Keratinocyte (primary cell): Measurements from ENCODE around the gene ERMP1.

Experiments
- CTCF ChIP-seq, 3 experiments: IDR thresholded peaks in 1 of 3; conservative IDR thresholded peaks in 1 of 3; optimal IDR thresholded peaks in 1 of 3; 2 replicates in 2 of 3; 3 replicates in 1 of 3; pipeline versions ENCODE3 to v1.5.1; 2011; ENCODE audit warnings: low read length in 3 of 3, mild to moderate bottlenecking in 3 of 3, moderate library complexity in 2 of 3, control low read depth in 1 of 3, inconsistent platforms in 1 of 3; ENCODE audit not compliant: insufficient read depth in 2 of 3; ENCODE audit errors: extremely low read depth in 1 of 3
- EZH2 ChIP-seq: IDR thresholded peaks from one replicate; pipeline ENCODE4 v1.6.1; 2012; ENCODE audit warnings: inconsistent platforms, mild to moderate bottlenecking, low read length, moderate library complexity

GRCh38 chr9:5787220-5787619 is 45.7 kb downstream of the ERMP1 start:
- TF ChIP-seq EZH2 (no peak), CTCF (optimal IDR thresholded peaks at IDR 0.05 in 1 of 3, IDR thresholded peaks at IDR 0.05 in 1 of 3, conservative IDR thresholded peaks at IDR 0.05 in 1 of 3; ENCODE audit: extremely low read depth in 1 of 3, insufficient read depth in 2 of 3, low read length in 3 of 3) (no peak)
